Breast epithelium (tissue), 4 donors: ENCODE data around the gene SLC7A7. TPM values are rescaled to one million over a fixed set of nuclear protein-coding genes. Genes with fewer than 3 reads are reported as not detected.

Experiments
- DNase-seq, 2 donors: peaks; one replicate each; pipeline ENCODE4 v3.0.0-alpha.2; 2019; ENCODE audit warnings: low spot score in 2 of 2
- H3K27ac ChIP-seq, 2 donors: fragments of 200-600 bp; sonication (generic) in 1 of 2; one replicate each; pipeline ENCODE4 v1.5.1; 2016 to 2019; ENCODE audit warnings: mild to moderate bottlenecking in 1 of 2
- H3K27me3 ChIP-seq, 2 donors: fragments of 200-600 bp; sonication (generic) in 1 of 2; one replicate each; pipeline versions ENCODE4 v1.5.1 to v1.6.0; 2017 to 2019; ENCODE audit warnings: control low read depth in 1 of 2, mild to moderate bottlenecking in 1 of 2
- H3K36me3 ChIP-seq: fragments of 200-600 bp; one replicate; pipeline ENCODE4 v1.5.1; 2019
- H3K4me1 ChIP-seq, 2 donors: fragments of 200-600 bp; sonication (generic); one replicate each; pipeline ENCODE4 v1.5.1; 2016 to 2019; ENCODE audit warnings: control low read depth in 1 of 2
- H3K4me3 ChIP-seq, 3 donors: fragments of 200-600 bp; sonication (generic); 1 replicate in 2 of 3; 2 replicates in 1 of 3; pipeline ENCODE4 v1.5.1; 2016 to 2019; ENCODE audit warnings: mild to moderate bottlenecking in 3 of 3, moderate library complexity in 2 of 3
- H3K9me3 ChIP-seq, 2 donors: fragments of 200-600 bp; sonication (generic) in 1 of 2; one replicate each; pipeline ENCODE4 v1.5.1; 2016 to 2019; ENCODE audit warnings: control low read depth in 1 of 2
- POLR2A ChIP-seq: fragments of 450-650 bp; IDR thresholded peaks from one replicate; pipeline ENCODE4 v1.6.1; 2016; ENCODE audit warnings: antibody characterized with exemption, mild to moderate bottlenecking, moderate library complexity
- POLR2AphosphoS5 ChIP-seq, 3 donors: sonication (generic); formaldehyde crosslinking; IDR thresholded peaks; one replicate each; pipeline ENCODE4 v1.6.1; 2017; ENCODE audit warnings: antibody characterized with exemption in 3 of 3
- intact Hi-C: fragments of 100-400 bp; cut with DNase I; formaldehyde crosslinking; loops from one replicate; pipeline ENCODE4 v1.15.1; 2023; ENCODE audit warnings: low total_unique reads
- total RNA-seq, 3 donors: library from RNA; depleted of rRNA; stranded (reverse); fragments of >200 nt; gene quantifications; one replicate each; pipeline ENCODE4 v1.1.0, GENCODE V29; 2016
- TF ChIP-seq, protein P1 (sequence below), 3 donors: fragments of 450-650 bp; IDR thresholded peaks; one replicate each; pipeline ENCODE4 v1.5.1; 2016 to 2017; ENCODE audit warnings: antibody characterized with exemption in 3 of 3, mild to moderate bottlenecking in 3 of 3, moderate library complexity in 3 of 3

SLC7A7 gene
- total RNA-seq, 3 donors from 2014 or later: 17.4 to 46.4 (median 27.2) TPM

DNA sequence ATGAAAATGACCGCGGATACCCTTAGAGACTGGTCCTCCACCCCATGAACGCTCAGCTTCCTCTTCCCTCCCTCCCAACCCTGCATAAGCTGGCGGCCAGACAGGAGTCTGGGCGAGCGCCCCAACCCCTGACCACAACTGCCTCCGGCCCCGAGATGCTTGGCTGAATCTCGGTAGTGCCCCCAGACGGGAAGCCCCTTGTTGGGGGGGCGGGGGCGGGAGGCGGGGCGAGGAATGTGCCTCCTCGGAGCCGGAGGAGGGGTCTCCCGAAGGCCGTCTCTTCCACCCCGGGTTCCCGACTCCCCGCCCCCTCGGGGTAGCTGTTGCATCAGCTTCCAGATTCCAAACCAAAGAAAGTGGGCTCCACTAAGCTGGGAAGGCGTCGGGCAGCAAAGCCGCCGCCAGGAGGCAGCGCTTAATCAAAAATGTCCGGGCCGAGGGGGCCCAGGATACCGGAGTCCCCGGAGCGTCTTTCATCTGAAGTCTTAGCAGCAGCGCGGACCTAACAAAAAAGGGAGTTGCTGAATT is 7.4 kb upstream of the SLC7A7 start:
- Histone ChIP-seq H3K9me3 (no peaks in the 10 kb centered on the region), H3K27ac (peak overlapping the region; percentile 70 to 90), H3K36me3 (no peaks in the 10 kb centered on the region), H3K27me3 (no peaks in the 10 kb centered on the region), H3K4me3 (peak overlapping the region; percentile 43 to 68 (median 51)), H3K4me1 (peaks cover 0 to 5% of the 10 kb centered on the region in 2 donors)
- peak in 1 of 2 donors; percentile 64 for DNase-seq
- TF ChIP-seq POLR2A (no peak), POLR2AphosphoS5 (IDR thresholded peaks at IDR 0.05) (peak in 1 of 3 donors; percentile 21)
- TF ChIP-seq, protein P1, sequence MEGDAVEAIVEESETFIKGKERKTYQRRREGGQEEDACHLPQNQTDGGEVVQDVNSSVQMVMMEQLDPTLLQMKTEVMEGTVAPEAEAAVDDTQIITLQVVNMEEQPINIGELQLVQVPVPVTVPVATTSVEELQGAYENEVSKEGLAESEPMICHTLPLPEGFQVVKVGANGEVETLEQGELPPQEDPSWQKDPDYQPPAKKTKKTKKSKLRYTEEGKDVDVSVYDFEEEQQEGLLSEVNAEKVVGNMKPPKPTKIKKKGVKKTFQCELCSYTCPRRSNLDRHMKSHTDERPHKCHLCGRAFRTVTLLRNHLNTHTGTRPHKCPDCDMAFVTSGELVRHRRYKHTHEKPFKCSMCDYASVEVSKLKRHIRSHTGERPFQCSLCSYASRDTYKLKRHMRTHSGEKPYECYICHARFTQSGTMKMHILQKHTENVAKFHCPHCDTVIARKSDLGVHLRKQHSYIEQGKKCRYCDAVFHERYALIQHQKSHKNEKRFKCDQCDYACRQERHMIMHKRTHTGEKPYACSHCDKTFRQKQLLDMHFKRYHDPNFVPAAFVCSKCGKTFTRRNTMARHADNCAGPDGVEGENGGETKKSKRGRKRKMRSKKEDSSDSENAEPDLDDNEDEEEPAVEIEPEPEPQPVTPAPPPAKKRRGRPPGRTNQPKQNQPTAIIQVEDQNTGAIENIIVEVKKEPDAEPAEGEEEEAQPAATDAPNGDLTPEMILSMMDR (IDR thresholded peaks at IDR 0.05): peak; percentile 63 to 83 (median 74)
- intact Hi-C loops: no loop called here

DNA sequence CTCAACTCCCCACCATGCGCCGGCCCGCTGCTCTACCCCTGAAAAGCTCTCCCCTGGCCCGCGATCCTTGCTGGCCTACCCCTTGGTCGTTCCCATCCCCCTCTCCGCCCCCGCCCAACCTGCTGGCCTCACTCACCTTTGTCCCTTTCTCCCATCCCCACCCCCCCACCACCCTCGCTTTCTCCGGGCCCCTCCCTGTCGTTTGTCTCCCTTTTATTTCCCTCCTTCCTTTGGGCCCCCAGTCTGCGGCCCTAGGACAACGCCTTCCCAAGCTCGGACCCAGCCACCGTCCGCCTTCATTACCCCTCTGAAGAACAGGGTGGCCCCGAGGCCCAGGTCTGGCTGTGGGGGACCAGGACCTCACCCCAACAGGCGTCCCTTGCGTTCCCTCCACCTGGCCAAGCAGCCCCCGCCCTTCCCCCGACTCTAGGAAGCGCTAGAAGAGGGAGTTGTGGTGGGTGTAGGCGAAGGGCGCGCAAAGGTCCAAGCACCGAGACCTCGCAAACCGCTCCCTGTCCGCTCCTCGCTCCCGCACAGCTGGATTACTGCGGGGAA is 6.9 kb upstream of the SLC7A7 start:
- H3K9me3 ChIP-seq: no peaks in the 10 kb centered on the region
- DNase-seq: no peak
- intact Hi-C loops: no loop called here
- TF ChIP-seq POLR2A: no peak
- no peak for TF ChIP-seq POLR2AphosphoS5 (IDR thresholded peaks at IDR 0.05)
- TF ChIP-seq, protein P1 (IDR thresholded peaks at IDR 0.05): no peak
- no peaks in the 10 kb centered on the region for H3K27me3 ChIP-seq
- peaks cover 0 to 5% of the 10 kb centered on the region in 2 donors for H3K4me1 ChIP-seq
- H3K36me3 ChIP-seq: no peaks in the 10 kb centered on the region
- peak overlapping the region; percentile 43 to 68 (median 51) for H3K4me3 ChIP-seq
- H3K27ac ChIP-seq: peak overlapping the region; percentile 70 to 90

DNA sequence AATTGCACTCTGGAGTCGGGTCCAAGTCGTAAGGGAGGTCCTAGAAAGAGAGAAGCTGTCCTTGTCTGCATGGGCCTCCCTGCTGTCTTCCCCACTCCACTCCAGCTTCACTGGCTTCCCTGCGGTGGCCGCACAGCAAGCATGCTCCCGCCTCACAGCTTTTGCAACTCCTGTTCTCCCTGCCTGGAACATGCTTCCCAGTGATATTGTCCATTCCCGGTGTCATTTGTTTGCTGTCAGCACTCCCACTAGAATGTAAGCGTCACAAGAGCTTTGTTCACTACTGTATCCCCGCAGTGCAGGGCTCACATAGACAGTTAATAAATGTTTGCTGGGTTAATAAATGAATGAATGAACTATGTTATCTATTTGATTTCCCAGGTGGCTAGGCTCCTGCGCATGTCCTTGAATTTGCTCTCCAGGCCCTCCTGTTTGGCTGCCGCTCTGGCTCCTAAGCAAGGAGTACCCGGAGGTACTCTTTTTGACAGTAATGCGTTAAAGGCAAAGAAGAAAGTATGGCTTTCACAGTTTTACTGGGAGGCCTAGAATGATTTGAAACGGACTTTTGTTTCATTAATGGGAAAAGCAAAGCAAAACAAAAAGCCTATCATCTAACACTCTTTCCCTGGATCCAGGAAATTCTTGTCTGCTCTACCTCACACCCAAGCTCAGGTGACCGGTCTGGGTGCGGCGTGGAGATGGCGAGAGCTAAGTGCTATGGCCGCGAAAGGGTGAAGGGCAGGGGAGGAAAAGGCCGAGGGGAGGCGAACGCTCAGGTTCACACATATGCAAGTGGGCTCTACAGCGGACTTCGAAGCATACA is 6.2 kb upstream of the SLC7A7 start:
- TF ChIP-seq POLR2AphosphoS5 (IDR thresholded peaks at IDR 0.05) (no peak), POLR2A (no peak)
- TF ChIP-seq, protein P1 (IDR thresholded peaks at IDR 0.05): no peak
- intact Hi-C loops: no loop called here
- Histone ChIP-seq H3K36me3 (no peaks in the 10 kb centered on the region), H3K4me1 (peaks cover 0 to 5% of the 10 kb centered on the region in 2 donors), H3K27ac (peak overlapping the region; percentile 70 to 90), H3K4me3 (no peak overlapping the region), H3K27me3 (no peaks in the 10 kb centered on the region), H3K9me3 (no peaks in the 10 kb centered on the region)
- DNase-seq: no peak

DNA sequence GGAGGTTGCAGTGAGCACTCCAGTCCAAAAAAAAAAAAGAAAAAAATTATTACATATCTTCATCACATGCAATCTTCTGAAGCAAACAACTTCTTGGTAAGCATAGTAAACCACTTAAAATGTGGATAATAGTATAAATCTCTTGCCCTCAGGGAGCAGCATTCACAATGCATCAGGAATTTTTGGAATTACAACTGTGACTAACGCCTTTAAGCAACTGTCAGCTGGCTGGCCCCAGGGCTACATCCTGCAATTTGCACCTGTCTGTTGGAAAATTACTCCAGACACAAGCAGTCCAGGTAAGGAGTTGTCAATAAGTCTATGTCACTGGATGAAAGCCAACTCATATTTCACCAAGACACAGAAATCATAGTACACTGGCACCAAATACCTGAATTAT is 5.5 kb upstream of the SLC7A7 start:
- Histone ChIP-seq H3K27me3 (no peaks in the 10 kb centered on the region), H3K36me3 (no peaks in the 10 kb centered on the region), H3K27ac (peak overlapping the region in 1 of 2 donors; percentile 39), H3K4me3 (no peak overlapping the region), H3K4me1 (peaks cover 0 to 5% of the 10 kb centered on the region in 2 donors), H3K9me3 (no peaks in the 10 kb centered on the region)
- intact Hi-C loops: no loop called here
- no peak for DNase-seq
- no peak for TF ChIP-seq POLR2A
- TF ChIP-seq, protein P1 (IDR thresholded peaks at IDR 0.05): no peak
- TF ChIP-seq POLR2AphosphoS5 (IDR thresholded peaks at IDR 0.05): no peak
